ENCODE measurements around the gene GMCL2. TPM values are rescaled to one million over a fixed set of nuclear protein-coding genes. Genes with fewer than 3 reads are reported as not detected.

Gene GMCL2
- total and polyA plus RNA-seq, 4 donors: not detected

- no peak for TF ChIP-seq REST (IDR thresholded peaks at IDR 0.05)
- TF ChIP-seq EGR1 (IDR thresholded peaks at IDR 0.05; ENCODE audit: low read depth in 2 of 2): no peak
- TF ChIP-seq GABPA (IDR thresholded peaks at IDR 0.05 in 1 of 2, conservative IDR thresholded peaks at IDR 0.05 in 1 of 2): no peak
- TF ChIP-seq RAD21 (IDR thresholded peaks at IDR 0.05): no peak
- TF ChIP-seq YY1 (IDR thresholded peaks at IDR 0.05): no peak
- no peak for TF ChIP-seq HNF4G (IDR thresholded peaks at IDR 0.05)
- TF ChIP-seq TAF1 (conservative IDR thresholded peaks at IDR 0.05): no peak
- no peak for TF ChIP-seq RXRA (IDR thresholded peaks at IDR 0.05)
- no peak for TF ChIP-seq HNF4A (conservative IDR thresholded peaks at IDR 0.05)
Measured at GRCh38 chr5:178221853-178222252, 34.7 kb upstream of the GMCL2 start (continued).

- no peak overlapping the region for H3K4me3 ChIP-seq (ENCODE audit: low read depth in 1 of 3, low read length in 3 of 3)
- TF ChIP-seq REST (IDR thresholded peaks at IDR 0.05): no peak
- no peak for TF ChIP-seq ZBTB33 (IDR thresholded peaks at IDR 0.05)
- TF ChIP-seq GABPA (IDR thresholded peaks at IDR 0.05 in 1 of 2, conservative IDR thresholded peaks at IDR 0.05 in 1 of 2): no peak
- no peak for TF ChIP-seq RXRA (IDR thresholded peaks at IDR 0.05)
- no peak for TF ChIP-seq FOXA2 (IDR thresholded peaks at IDR 0.05)
- TF ChIP-seq TAF1 (conservative IDR thresholded peaks at IDR 0.05): no peak
- TF ChIP-seq EGR1 (IDR thresholded peaks at IDR 0.05; ENCODE audit: low read depth in 2 of 2): no peak
- TF ChIP-seq FOXA1 (IDR thresholded peaks at IDR 0.05): no peak
- TF ChIP-seq JUND (IDR thresholded peaks at IDR 0.05): no peak
- TF ChIP-seq YY1 (IDR thresholded peaks at IDR 0.05): no peak
- no peak for TF ChIP-seq ATF3 (IDR thresholded peaks at IDR 0.05)
- no peak for TF ChIP-seq RAD21 (IDR thresholded peaks at IDR 0.05)
- no peak for TF ChIP-seq MAX (IDR thresholded peaks at IDR 0.05)
- TF ChIP-seq NR2F2 (IDR thresholded peaks at IDR 0.05): no peak
- no peak for TF ChIP-seq HNF4G (IDR thresholded peaks at IDR 0.05)
- TF ChIP-seq SP1 (IDR thresholded peaks at IDR 0.05): no peak
- no peak for TF ChIP-seq HNF4A (conservative IDR thresholded peaks at IDR 0.05)
- no peak for TF ChIP-seq CTCF (IDR thresholded peaks at IDR 0.05; ENCODE audit: low read depth, low read length, missing input control)
- DNase-seq (ENCODE audit: low spot score): no peak
- WGBS: 85% methylated on average over 3 of the region's 3 CpGs
- H3K27me3 ChIP-seq (ENCODE audit: control insufficient read depth in 4 of 4, insufficient read depth in 4 of 4, low read length in 3 of 4): no peaks in the 10 kb centered on the region
- H3K9me3 ChIP-seq (ENCODE audit: control insufficient read depth in 4 of 4, low read length in 3 of 4): no peaks in the 10 kb centered on the region
- peaks cover 3 to 11% (median 5%) of the 10 kb centered on the region in 4 donors for H3K4me1 ChIP-seq (ENCODE audit: control insufficient read depth in 4 of 4, insufficient read depth in 4 of 4, low read length in 3 of 4)
- no peak overlapping the region for H3K27ac ChIP-seq (ENCODE audit: low read depth in 1 of 2, low read length in 2 of 2)
- H3K9ac ChIP-seq (ENCODE audit: low read depth in 1 of 2, low read length in 2 of 2): no peak overlapping the region
- H3K36me3 ChIP-seq (ENCODE audit: control insufficient read depth in 4 of 4, insufficient read depth in 3 of 4, low read depth in 1 of 4, low read length in 3 of 4): peaks cover 3 to 54% (median 28%) of the 10 kb centered on the region in 4 donors
Measured at GRCh38 chr5:178221282-178221681, 34.1 kb upstream of the GMCL2 start.

Data from liver (tissue), 9 donors.